ENCODE results near the gene ORAI3.

ORAI3 gene

DNA sequence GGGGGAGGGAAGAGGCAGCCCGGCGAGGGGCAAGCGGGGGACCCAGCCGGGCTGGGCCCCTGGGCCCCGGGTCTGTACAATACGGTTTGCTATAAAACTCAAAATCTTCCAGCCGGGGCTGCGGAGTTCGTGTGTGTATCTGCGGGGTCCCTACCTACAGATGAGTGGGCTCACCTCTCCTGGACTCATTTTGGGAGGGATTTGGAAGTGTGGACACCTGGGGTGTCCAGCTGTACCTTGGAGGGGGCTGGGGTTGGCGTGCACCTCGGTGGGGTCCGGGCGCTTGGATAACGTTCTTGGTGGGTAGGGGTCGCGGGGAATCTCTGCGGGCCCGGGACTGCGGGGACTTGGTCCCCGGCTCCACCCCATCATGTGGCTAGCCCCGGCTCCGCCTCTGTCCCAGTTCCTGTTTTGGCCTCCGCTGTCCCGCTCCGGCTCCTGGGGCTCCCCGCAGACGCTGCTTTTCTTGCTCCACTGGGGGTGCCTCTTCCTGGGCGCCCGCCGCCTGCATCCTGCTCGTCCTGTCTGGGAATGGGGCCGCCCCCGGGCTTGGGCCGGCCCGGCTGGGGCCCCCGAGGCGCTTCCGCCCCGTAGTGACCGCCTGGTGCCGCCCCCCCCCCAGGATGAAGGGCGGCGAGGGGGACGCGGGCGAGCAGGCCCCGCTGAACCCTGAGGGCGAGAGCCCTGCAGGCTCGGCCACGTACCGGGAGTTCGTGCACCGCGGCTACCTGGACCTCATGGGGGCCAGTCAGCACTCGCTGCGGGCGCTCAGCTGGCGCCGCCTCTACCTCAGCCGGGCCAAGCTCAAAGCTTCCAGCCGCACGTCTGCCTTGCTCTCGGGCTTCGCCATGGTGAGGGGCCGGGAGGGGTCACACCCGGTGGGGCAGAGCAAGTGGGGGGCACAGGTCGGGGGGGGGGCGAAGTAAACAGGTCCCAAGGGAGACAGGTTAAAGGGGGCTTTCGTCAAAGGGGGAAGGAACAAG is at the start of gene ORAI3:
Gene ORAI3 (plus strand): TSS at position 402 of the 983 bp plus-strand sequence. CDS start 222 bp downstream, at position 624.
- DNase-seq: peak; percentile 78

DNA sequence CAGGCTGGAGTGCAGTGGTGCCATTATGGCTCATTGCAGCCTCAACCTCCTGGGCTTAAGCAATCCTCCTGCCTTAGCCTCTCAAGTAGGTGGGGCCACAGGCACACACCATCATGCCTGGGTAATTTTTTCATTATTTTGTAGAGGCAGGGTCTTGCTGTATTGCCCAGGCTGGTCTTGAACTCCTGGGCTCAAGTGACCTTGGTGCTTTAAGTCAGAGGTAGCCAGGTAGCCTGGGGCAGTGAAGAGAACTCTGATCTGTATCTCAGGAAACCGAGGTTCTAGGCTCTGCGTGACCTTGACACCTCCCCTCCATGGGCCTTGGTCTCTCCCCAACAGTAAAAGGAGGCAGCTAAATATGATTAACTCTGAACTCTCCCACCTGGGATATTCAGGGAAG is 49.1 kb upstream of the ORAI3 start:
- no peak for DNase-seq

DNA sequence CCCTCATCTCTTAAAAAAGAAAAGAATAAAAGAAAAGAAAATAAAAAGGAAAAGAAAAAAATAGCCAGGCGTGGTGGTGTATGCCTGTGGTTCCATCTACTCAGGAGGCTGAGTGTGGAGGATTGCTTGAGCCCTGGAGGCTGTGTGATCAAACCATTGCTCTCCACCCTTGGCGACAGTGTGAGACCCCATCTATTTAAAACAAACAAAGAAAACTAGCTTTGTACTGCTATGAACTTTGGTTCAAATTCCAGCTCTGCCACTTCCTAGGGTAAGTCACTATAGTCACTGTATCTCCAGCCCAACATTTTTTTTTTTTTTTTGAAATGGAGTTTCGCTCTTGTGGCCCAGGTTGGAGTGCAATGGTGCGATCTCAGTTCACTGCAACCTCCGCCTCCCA is 48.3 kb upstream of the ORAI3 start:
- no peak for DNase-seq

DNA sequence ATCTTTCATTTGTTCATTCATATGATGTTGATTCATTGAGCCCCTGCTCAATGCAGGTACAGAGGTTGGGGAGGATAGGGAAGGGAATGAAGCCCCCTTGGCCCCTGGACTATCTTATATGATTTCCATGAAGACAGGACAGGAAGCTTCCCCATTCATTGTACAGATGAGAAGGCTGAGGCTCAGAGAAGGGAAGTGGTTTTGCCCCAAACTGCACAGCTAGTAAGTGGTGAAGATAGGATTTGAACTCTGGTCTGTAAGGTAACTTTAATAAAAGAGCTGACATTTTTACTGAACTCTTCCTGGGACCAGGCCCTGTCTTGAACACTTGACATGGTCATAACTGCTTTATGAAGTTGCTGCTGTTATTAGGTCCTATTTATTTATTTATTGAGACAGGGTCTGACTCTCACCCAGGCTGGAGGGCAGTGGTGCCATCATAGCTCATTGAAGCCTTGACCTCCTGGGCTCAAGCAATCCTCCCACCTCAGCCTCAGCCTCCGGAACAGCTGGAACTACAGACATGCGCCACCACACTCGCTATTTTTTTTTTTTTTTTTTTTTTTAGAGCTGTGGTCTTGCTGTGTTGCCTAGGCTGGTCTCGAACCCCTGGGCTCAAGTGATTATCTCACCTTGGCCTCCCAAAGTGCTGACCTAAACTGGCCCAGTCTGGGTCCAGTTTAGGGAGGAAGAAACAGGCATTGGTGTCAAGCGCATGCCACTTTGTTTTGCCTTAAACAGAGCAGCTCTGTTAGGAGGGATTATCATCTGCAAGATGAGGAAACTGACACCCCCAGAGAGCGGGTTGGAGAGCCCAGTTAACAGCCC is 47.5 kb upstream of the ORAI3 start:
- peak; percentile 55 for DNase-seq

DNA sequence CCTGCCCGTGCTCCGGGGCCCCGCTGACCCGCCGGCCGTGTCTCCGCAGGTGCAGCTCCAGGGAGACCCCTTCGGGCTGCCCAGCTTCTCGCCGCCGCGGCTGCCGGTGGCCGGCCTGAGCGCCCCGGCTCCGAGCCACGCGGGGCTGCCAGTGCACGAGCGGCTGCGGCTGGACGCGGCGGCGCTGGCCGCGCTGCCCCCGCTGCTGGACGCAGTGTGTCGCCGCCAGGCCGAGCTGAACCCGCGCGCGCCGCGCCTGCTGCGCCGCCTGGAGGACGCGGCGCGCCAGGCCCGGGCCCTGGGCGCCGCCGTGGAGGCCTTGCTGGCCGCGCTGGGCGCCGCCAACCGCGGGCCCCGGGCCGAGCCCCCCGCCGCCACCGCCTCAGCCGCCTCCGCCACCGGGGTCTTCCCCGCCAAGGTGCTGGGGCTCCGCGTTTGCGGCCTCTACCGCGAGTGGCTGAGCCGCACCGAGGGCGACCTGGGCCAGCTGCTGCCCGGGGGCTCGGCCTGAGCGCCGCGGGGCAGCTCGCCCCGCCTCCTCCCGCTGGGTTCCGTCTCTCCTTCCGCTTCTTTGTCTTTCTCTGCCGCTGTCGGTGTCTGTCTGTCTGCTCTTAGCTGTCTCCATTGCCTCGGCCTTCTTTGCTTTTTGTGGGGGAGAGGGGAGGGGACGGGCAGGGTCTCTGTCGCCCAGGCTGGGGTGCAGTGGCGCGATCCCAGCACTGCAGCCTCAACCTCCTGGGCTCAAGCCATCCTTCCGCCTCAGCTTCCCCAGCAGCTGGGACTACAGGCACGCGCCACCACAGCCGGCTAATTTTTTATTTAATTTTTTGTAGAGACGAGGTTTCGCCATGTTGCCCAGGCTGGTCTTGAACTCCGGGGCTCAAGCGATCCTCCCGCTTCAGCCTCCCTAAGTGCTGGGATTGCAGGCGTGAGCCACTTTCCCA is 46.6 kb upstream of the ORAI3 start:
- peak; percentile 53 for DNase-seq

DNA sequence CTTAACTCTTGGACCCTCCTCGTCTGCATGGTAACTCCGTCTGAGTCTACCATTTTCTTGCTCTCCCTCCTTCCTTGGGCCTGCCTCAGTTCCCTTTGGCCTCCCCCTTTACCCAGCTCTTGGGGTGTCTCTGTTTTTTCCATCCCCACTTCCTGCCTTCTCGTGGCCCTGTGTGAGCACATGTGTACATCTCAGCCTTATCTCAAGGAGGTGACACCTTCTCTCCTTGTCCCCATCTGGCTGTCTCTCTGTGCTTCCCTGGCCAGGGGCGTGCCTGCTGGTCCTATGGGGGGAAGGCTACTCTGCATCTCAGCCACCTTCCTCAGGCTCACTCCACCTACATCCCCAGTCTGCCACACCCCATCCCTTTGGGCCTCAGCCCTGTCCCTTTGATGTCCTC is 45.9 kb upstream of the ORAI3 start:
- DNase-seq: peak; percentile 42

DNA sequence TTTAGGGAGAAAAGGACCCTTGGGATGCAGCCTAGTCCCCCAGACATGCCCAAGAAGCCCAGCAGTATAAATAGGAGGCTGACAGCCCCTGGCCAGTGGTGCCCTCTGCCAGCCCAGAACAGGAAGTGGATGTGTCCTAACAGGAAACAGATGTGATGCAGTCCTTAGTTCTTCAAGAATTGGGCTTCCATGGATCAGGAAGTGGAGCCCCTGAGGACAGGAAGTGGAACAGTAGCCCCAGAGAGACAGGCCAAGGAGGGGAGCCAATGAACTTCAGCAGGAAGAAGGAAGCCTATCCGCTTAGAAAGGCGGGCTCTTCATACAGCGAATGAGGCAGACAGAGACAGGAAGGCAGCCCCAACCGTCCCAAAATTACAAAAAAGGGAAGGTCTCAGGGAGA is 45.3 kb upstream of the ORAI3 start:
- DNase-seq: peak; percentile 100

DNA sequence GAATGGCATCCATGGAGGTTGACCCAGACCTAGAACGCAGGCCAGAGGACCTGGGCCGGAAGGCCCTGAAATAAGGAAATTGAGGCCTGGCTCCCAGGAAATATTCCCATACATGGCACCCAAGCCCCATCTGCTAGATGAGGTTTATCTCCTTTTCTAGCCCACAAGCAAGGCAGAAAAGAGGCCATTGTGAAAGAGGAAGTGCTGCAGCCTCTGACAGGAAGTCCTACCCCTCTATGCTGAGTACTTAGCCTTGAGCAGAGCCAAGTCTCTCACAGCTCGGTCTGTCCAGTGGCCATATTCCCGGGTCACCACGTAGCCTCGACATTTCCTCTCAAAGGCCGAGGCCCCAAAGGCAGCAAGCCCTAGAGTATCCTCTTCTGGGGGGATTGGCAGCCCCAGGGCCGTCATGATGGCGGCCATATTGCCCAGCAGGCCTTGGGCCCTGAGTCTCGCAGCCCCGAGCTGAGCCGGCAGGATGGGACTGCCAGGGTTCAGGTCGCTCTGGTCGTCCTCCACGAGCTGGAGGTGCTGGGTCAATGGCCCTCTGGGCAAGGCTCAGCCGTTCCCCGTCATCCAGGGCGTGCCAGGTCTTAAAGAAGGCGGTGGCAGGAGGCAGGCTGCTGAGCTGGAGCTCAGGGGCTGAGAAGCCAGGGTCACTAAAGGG is 44.6 kb upstream of the ORAI3 start:
- peak; percentile 84 for DNase-seq

DNA sequence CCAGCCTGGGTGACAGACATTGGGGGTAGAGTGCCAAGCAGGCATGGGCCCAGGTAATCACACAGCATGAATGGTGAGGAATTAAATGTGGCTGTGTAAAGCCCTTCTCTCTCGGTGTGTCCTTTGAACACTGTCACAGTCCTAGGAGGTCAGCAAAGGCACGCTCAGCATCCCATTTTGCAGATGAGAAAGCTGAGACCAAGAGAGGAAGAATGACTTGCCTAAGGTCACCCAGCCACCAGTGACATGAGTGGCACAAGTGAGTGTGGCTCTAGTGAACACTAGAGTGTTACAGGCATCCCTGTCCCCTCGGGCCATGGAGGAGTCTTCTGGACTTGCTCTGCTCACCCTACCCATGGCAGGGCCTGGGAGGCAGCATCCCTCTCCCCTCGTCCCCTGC is 41.8 kb upstream of the ORAI3 start:
- no peak for DNase-seq

DNA sequence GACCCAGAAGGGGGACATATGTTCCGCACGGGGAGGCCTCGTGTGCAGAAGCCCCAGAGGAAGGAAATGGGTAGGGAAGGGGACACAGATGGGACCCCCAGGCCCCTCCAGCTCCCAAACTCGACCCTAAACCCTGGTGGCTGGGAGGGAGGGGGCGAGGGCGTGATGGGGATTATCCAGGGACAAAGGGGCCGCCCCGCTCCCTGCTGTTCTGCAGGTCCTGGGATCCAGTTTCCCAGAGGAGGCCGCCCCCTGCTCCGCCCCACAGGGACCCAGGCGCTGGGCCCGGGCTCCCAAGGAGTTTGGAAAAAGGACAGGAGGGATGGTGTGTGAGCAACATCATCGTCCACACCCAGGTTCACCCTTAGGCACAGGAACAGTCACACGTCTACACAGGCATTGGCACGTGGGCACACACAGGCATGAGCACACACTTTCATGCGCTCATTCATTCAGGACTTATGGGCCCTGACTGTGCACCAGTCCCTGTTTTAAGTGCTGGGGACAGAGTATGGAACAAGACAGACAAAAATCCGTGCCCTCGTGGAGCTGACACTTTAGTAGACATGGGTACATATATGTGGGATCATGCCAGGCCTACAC is 38.3 kb upstream of the ORAI3 start:
- DNase-seq: no peak

DNA sequence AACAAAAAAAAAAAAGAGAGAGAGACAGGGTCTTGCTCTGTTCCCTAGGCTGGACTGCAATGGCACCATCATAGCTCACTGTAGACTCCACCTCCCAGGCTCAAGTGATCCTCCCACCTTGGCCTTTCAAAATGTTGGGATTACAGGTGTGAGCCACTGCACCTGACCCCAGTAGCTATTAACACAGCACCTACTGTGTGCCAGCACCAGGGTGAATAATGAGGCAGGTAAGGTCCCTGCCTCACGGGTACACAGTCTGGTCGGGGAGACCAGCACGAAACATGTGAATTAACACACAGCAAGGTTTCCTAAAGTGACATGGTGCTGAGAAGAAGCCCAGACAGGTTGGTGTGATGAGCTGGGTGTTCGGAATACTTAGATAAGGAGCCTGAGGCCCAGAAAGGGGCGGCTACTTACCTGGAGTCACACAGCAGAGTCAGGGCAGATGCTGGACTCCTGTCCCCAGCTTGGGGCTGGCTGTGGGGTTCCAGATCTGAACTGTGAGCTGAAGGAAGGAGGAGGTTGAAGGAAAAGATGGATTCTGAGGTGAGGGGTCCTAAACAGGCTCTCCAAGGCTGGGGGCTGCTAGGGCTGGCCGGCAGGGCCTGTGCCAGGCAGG is 36.0 kb upstream of the ORAI3 start:
- no peak for DNase-seq

DNA sequence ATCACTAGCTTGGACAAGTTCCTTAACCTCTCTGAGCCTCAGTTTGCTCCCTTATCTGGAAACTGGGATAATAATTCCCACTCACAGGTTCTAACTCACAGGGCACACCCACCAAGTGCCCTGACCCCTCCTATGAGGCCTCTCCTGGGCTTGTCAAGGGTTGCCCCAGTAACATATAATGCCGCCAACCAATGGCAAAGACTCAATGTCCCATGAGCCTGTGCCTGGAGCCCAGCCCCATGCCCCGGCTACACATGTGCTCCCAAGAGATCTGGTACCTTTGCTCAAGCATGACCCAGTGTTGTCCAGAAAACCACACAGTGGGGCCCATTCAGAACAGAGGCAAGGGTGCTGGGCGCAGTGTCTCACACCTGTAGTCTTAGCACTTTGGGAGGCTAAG is 34.0 kb upstream of the ORAI3 start:
- DNase-seq: no peak

DNA sequence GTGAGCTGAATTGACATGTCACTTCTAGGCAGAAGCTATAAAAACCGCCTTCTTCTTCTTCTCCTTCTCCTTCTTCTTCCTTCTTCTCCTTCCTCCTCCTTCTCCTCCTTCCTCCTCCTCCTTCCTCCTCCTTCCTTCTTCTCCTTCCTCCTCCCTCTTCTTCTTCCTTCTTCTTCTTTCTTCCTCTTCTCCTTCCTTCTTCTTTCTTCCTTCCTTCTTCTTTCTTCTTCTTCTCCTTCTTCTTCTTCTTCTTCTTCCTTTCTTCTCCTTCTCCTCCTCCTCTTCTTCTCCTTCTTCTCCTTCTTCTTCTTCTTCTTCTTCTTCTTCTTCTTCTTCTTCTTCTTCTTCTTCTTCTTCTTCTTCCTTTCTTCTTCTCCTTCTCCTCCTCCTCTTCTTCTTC is 30.3 kb upstream of the ORAI3 start:
- peak; percentile 14 for DNase-seq

DNA sequence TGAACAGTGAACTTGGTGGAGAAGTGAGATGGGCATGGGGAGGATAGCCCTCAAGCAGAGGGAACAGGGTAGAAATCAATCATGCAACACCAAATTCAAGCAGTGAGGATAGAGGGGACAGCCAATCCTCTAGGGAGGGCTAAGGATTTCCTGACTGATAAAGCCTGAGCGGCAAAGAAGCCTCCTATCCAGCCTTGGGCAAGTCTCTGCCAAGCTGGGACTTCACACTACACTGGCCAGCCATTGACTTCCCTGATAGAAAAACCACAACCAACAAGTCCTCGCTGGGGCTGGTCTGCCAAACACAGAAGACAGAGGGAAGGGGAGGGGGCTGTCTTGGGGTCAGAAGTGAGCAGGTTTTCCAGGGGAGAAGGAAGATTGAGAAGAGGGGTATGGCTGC is 28.0 kb upstream of the ORAI3 start:
- no peak for DNase-seq

DNA sequence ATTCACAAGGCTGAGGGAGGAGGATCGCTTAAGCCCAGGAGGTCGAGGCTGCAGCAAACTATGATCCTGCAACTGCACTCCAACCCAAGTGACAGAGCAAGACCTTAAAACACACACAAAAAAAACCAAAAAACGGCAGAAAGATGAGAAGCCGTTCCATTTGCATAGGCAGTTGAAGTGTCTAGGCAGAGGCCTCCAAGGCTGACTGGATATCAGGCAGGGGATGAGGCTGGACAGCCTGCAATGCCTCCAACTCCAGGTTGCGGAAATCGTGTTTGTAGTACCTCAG is 27.5 kb upstream of the ORAI3 start:
- DNase-seq: no peak

DNA sequence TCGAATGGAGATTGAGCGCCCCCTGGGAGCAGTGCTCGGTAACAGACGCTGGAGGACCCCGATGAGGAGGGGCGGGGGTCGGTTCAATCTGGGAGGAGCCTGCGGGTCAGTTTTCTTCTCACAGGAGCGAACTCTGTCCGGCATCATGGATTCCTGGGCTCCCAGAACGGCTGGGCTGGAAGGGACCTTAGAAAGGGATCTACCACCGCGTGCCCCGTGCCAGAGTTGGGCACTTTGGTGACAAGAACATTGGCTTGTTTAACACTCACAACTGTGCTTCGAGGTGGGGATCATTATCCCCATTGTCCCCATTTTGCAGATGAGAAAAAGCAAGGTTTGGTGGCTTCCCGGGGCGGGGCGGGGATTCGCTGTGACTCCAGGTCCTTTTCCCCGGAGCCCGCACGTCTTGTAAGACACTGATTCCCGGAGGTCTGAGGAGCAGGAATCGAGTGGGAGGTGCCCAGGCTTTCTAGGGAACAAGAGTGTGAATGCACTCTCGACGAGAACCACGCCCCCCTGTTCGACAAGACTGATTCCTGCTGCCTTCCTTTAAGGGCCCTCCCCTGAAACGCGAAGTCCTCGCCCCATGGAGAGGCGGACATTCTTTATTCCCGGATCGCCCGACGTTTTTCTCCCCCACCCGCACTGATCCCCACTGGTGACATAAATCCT is 27.0 kb upstream of the ORAI3 start:
- peak; percentile 68 for DNase-seq

DNA sequence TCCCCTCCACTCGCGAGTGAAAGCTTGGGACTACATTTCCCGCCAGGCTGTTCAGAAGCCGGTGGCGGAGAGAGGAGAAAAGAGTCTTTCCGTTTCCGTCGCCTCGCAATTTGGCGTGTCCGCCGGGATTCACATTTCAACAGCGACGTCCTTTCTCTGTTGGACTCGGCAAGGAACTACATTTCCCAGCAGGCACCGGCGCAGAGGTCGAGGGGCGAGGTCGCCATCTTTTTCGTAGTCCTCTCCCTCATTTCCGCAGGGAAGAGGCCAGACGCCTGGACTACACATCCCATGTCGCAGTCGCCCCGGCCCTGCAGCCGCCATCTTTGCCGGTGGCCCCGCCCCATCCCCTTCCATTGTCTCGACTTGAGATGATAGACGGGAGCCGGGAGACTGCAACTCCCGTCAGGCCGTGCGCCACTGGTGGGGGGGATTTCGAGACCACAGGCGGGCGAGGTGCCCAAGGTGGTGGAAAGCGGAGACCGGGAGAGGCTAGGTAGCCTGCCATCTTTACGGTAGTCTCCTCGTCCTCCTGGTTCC is 26.4 kb upstream of the ORAI3 start:
- peak; percentile 100 for DNase-seq

DNA sequence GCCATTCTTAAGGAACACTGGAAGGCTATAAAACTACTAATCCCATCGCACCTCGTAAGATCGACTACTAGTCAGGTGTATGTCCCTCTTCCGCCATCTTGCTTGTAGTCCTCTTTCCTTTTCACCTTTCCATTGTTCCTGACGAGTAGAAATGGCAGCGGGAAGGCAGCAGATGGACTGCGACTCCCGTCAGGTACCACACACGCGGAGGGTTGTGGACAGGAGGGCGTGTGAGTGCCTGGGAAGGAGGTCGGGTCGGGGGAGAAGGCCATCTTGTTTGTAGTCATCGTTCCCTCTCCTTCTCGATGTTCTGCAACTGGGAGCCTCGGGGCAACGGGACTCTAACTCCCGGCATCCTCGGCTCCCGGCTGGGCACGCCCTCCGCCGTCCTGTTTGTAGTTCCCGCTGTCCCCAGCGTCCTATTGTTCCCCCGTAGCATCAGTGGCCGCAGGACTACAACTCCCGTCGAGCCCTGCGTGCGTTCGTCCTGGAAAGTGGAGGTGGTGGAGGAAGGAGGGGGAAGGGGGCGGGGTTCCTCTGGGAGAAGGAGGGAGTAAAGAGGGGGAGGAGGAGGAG is 25.8 kb upstream of the ORAI3 start:
- DNase-seq: peak; percentile 99

DNA sequence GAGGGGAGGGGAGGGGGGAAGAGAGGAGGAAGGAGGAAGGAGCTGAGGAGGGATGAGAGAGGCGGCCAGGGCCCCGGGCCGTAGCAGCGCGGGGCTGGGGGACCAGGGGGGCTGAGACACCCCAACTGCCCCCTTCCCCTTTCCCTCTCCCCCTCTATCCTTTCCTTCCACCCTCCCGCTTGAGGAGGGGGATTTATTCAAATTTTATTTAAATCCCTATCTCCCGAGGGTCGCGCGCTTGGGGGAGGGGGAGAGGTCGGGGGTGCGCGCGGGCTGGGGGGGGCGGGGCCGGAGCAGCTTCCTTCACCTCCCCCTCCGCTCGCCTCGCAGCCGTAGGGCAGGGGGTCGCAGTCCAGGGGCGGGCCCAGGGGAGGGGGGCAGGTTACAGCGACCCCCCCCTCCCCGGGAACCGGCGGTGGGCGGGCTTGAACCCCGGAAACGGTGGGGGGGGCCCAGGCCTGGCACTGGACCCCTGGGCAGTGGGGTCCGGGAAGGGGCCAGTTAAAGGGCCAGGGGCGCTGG is 25.3 kb upstream of the ORAI3 start, which contains the start of gene FBXL19:
Gene FBXL19 (plus strand): TSS at position 19 of the 522 bp plus-strand sequence. CDS start 2,183 bp downstream, outside the sequence.
- DNase-seq: no peak

All from MV-4-11 (cell line).